Mesenchymal stem cell (in vitro differentiated cells and primary cell): ENCODE measurements around the gene KCNJ18.

Experiments used
- DNase-seq: peaks from one replicate; pipeline ENCODE4 v3.0.0-alpha.2; 2013
- H2AFZ ChIP-seq: one replicate; pipeline ENCODE4 v1.6.1; 2013; ENCODE audit warnings: low read depth, mild to moderate bottlenecking, control low read depth, inconsistent platforms, low read length, moderate library complexity
- H2AK5ac ChIP-seq: 2 replicates; pipeline ENCODE4 v1.6.1; 2013; ENCODE audit warnings: low read length, moderate library complexity, mild to moderate bottlenecking, inconsistent platforms; ENCODE audit not compliant: severe bottlenecking
- H2BK120ac ChIP-seq: one replicate; pipeline ENCODE4 v1.6.1; 2013; ENCODE audit warnings: low read depth, mild to moderate bottlenecking, inconsistent platforms, low read length, moderate library complexity
- H2BK12ac ChIP-seq, 2 experiments: one replicate each; pipeline ENCODE4 v1.6.1; 2013; ENCODE audit warnings: inconsistent platforms in 2 of 2, low read length in 2 of 2, mild to moderate bottlenecking in 2 of 2, moderate library complexity in 2 of 2, control low read depth in 1 of 2
- H2BK15ac ChIP-seq: one replicate; pipeline ENCODE4 v1.6.1; 2013; ENCODE audit warnings: mild to moderate bottlenecking, low read depth, inconsistent platforms; ENCODE audit not compliant: poor library complexity, severe bottlenecking
- H2BK5ac ChIP-seq: 2 replicates; pipeline ENCODE4 v1.6.1; 2013; ENCODE audit warnings: low read depth, mild to moderate bottlenecking, low read length, control low read depth, inconsistent platforms; ENCODE audit not compliant: poor library complexity, severe bottlenecking
- H3K14ac ChIP-seq, 2 experiments: one replicate each; pipeline ENCODE4 v1.6.1; 2013; ENCODE audit warnings: inconsistent platforms in 2 of 2, low read length in 2 of 2, control low read depth in 1 of 2, mild to moderate bottlenecking in 1 of 2, moderate library complexity in 1 of 2
- H3K18ac ChIP-seq, 2 experiments: one replicate each; pipeline ENCODE4 v1.6.1; 2013; ENCODE audit warnings: inconsistent platforms in 2 of 2, low read length in 2 of 2, control low read depth in 1 of 2, low read depth in 1 of 2, mild to moderate bottlenecking in 1 of 2
- H3K23ac ChIP-seq, 2 experiments: one replicate each; pipeline ENCODE4 v1.6.1; 2013; ENCODE audit warnings: inconsistent platforms in 2 of 2, low read length in 2 of 2, mild to moderate bottlenecking in 2 of 2, moderate library complexity in 2 of 2, control low read depth in 1 of 2
- H3K27ac ChIP-seq: 2 replicates; pipeline ENCODE4 v1.5.1; 2013; ENCODE audit warnings: mild to moderate bottlenecking, moderate library complexity, low read length, control low read depth, inconsistent platforms; ENCODE audit not compliant: poor library complexity, severe bottlenecking
- H3K27me3 ChIP-seq, 2 experiments: 2 replicates each; pipeline versions ENCODE4 v1.6.1 to v1.7.0; 2013; ENCODE audit warnings: low read length in 2 of 2, mild to moderate bottlenecking in 2 of 2, moderate library complexity in 2 of 2, control low read depth in 1 of 2, inconsistent platforms in 1 of 2; ENCODE audit not compliant: control insufficient read depth in 1 of 2, insufficient read depth in 1 of 2
- H3K36me3 ChIP-seq, 2 experiments: 2 replicates each; pipeline versions ENCODE4 v1.6.1 to v1.7.0; 2013; ENCODE audit warnings: low read length in 2 of 2, control low read depth in 1 of 2, inconsistent platforms in 1 of 2, low read depth in 1 of 2, mild to moderate bottlenecking in 1 of 2; ENCODE audit not compliant: insufficient read depth in 2 of 2, control insufficient read depth in 1 of 2
- H3K4ac ChIP-seq, 2 experiments: one replicate each; pipeline ENCODE4 v1.6.1; 2013; ENCODE audit warnings: inconsistent platforms in 2 of 2, low read length in 2 of 2, mild to moderate bottlenecking in 2 of 2, moderate library complexity in 2 of 2, control low read depth in 1 of 2, low read depth in 1 of 2
- H3K4me1 ChIP-seq: 2 replicates; pipeline ENCODE4 v1.6.1; 2013; ENCODE audit warnings: low read depth, low read length, control low read depth; ENCODE audit not compliant: control insufficient read depth, insufficient read depth
- H3K4me2 ChIP-seq: 2 replicates; pipeline ENCODE4 v1.6.1; 2013; ENCODE audit warnings: low read length, mild to moderate bottlenecking, inconsistent platforms; ENCODE audit not compliant: poor library complexity, severe bottlenecking
- H3K4me3 ChIP-seq, 2 experiments: 2 replicates each; pipeline versions ENCODE4 v1.5.1 to v1.7.0; 2013; ENCODE audit warnings: low read length in 2 of 2, mild to moderate bottlenecking in 2 of 2, control low read depth in 1 of 2, low read depth in 1 of 2; ENCODE audit not compliant: insufficient read depth in 1 of 2
- H3K79me1 ChIP-seq: replicated peaks from 2 replicates; pipeline ENCODE4 v1.6.1; 2013; ENCODE audit warnings: mild to moderate bottlenecking, control low read depth, low read length, inconsistent platforms; ENCODE audit not compliant: poor library complexity, severe bottlenecking
- H3K9ac ChIP-seq: 2 replicates; pipeline ENCODE4 v1.7.0; 2013; ENCODE audit warnings: mild to moderate bottlenecking, low read length, moderate library complexity
- H3K9me3 ChIP-seq: 2 replicates; pipeline ENCODE4 v1.7.0; 2013; ENCODE audit warnings: mild to moderate bottlenecking, low read length; ENCODE audit not compliant: control insufficient read depth
- H4K8ac ChIP-seq: one replicate; pipeline ENCODE4 v1.6.1; 2013; ENCODE audit warnings: inconsistent platforms, mild to moderate bottlenecking, low read length, moderate library complexity
- H4K91ac ChIP-seq: one replicate; pipeline ENCODE4 v1.6.1; 2013; ENCODE audit warnings: mild to moderate bottlenecking, low read length, inconsistent platforms
- WGBS: methylation state at CpG from one replicate; pipeline ENCODE4 v1.1.7; 2013; ENCODE audit warnings: mixed read lengths; 5-methylcytosine and 5-hydroxymethylcytosine counted together

KCNJ18 gene

DNA sequence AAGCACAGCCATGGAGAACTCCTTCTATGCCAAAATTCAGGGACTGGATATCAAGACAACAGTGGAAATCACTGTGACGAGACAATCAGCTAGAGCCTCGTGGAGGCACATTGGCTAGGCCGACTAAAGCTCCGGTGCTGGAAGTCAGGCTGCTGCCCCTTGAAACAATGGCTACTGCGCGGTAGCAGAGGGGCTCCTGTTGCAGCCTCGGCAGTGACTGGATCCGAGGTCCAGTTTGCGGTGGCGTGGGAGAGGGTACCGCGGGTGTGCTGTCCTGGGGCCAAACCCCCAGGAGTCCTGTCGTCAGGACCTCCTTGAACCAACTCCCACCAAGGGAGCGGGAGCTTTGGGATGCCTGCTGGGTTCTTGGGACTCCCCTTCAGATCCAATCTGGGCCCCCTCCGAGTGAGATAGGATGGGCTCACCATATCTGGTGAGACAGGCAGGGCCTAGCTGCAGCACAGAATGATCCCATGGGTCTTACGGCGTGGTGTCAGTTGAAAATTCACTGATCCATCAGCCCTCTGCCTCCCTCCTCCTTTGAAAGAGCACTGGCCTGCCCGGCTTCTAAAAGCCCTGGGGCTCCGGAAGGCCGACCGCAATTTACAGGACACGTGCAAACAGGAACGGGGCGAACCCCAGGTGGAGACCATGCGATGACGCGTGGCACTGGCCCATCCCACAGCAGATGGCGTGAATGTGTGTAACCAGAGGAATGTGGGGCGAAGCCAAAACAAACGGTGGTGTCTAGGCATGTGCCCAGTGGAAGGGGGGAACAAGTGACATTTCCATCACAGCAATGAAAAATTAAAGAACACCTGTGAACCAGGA, 15.8 kb upstream of the KCNJ18 start:
- no peak overlapping the region for H4K8ac ChIP-seq
- no peak overlapping the region for H3K4me2 ChIP-seq
- H2AK5ac ChIP-seq = no peak overlapping the region
- H2BK5ac ChIP-seq = no peak overlapping the region
- no peaks in the 10 kb centered on the region for H3K9me3 ChIP-seq
- 79% methylated on average over 30 of the region's 30 CpGs for WGBS
- H3K4me1 ChIP-seq = no peaks in the 10 kb centered on the region
- no peak overlapping the region for H3K27ac ChIP-seq
- no peak overlapping the region for H3K14ac ChIP-seq
- H4K91ac ChIP-seq = no peak overlapping the region
- no peaks in the 10 kb centered on the region for H3K36me3 ChIP-seq
- H3K9ac ChIP-seq = no peak overlapping the region
- H2BK120ac ChIP-seq = no peak overlapping the region
- no peak overlapping the region for H3K4me3 ChIP-seq
- no peak overlapping the region for H3K23ac ChIP-seq
- no peaks in the 10 kb centered on the region for H3K79me1 ChIP-seq
- peaks cover 0 to 38% of the 10 kb centered on the region in 2 experiments for H3K27me3 ChIP-seq
- H3K18ac ChIP-seq = no peak overlapping the region
- DNase-seq = no peak
- H2BK12ac ChIP-seq = no peak overlapping the region
- no peak overlapping the region for H3K4ac ChIP-seq
- no peak overlapping the region for H2AFZ ChIP-seq
- no peak overlapping the region for H2BK15ac ChIP-seq

GRCh38 chr17:21677126-21677910, 15.0 kb upstream of the KCNJ18 start:
- H3K4ac ChIP-seq = no peak overlapping the region

DNA sequence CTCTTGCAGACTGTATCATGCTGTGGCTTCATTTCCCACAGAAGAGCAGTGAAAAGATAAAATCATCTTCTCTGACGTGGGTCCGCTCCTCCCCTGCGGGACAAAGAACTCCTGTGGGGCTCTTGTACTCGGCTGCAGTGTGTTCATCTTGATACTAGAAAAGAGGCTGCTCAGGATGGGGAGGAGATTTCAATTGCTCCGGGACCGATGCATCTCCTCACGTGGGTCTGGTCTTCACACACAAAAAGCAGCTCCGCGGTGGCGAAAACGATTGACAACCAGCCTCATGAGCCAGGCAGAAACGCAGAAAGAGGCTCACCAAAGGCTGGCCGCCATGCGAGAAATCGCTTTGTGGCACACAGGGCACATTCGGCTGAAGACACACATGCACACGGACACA, 14.4 kb upstream of the KCNJ18 start:
- no peak overlapping the region for H2BK15ac ChIP-seq
- H2BK12ac ChIP-seq = no peak overlapping the region
- no peak overlapping the region for H3K23ac ChIP-seq
- H2BK5ac ChIP-seq = no peak overlapping the region
- H3K4me1 ChIP-seq = no peaks in the 10 kb centered on the region
- no peak overlapping the region for H3K4me3 ChIP-seq
- WGBS = 76% methylated on average over 15 of the region's 17 CpGs
- no peaks in the 10 kb centered on the region for H3K9me3 ChIP-seq
- peaks cover 0 to 38% of the 10 kb centered on the region in 2 experiments for H3K27me3 ChIP-seq
- no peak overlapping the region for H3K9ac ChIP-seq
- no peak overlapping the region for H2AFZ ChIP-seq
- H4K91ac ChIP-seq = no peak overlapping the region
- no peak overlapping the region for H3K14ac ChIP-seq
- no peak overlapping the region for H3K4ac ChIP-seq
- no peak overlapping the region for H3K18ac ChIP-seq
- no peak overlapping the region for H3K27ac ChIP-seq
- no peaks in the 10 kb centered on the region for H3K79me1 ChIP-seq
- H3K36me3 ChIP-seq = no peaks in the 10 kb centered on the region
- no peak overlapping the region for H3K4me2 ChIP-seq
- no peak overlapping the region for H4K8ac ChIP-seq
- no peak overlapping the region for H2BK120ac ChIP-seq
- DNase-seq = no peak
- no peak overlapping the region for H2AK5ac ChIP-seq

More at GRCh38 chr17:21677126-21677910, 15.0 kb upstream of the KCNJ18 start:
- Histone ChIP-seq H3K4me1 (no peaks in the 10 kb centered on the region), H3K9me3 (no peaks in the 10 kb centered on the region), H2BK12ac (no peak overlapping the region), H3K18ac (no peak overlapping the region), H2BK120ac (no peak overlapping the region), H3K27ac (no peak overlapping the region), H3K23ac (no peak overlapping the region), H4K91ac (no peak overlapping the region), H2BK5ac (no peak overlapping the region), H2AK5ac (no peak overlapping the region), H3K4me2 (no peak overlapping the region), H3K79me1 (no peaks in the 10 kb centered on the region), H3K27me3 (peaks cover 0 to 38% of the 10 kb centered on the region in 2 experiments), H4K8ac (no peak overlapping the region), H3K4me3 (no peak overlapping the region), H3K9ac (no peak overlapping the region), H3K14ac (no peak overlapping the region), H2BK15ac (no peak overlapping the region), H3K36me3 (no peaks in the 10 kb centered on the region), H2AFZ (no peak overlapping the region)
- DNase-seq = no peak
- 75% methylated on average over 15 of the region's 15 CpGs for WGBS

DNA sequence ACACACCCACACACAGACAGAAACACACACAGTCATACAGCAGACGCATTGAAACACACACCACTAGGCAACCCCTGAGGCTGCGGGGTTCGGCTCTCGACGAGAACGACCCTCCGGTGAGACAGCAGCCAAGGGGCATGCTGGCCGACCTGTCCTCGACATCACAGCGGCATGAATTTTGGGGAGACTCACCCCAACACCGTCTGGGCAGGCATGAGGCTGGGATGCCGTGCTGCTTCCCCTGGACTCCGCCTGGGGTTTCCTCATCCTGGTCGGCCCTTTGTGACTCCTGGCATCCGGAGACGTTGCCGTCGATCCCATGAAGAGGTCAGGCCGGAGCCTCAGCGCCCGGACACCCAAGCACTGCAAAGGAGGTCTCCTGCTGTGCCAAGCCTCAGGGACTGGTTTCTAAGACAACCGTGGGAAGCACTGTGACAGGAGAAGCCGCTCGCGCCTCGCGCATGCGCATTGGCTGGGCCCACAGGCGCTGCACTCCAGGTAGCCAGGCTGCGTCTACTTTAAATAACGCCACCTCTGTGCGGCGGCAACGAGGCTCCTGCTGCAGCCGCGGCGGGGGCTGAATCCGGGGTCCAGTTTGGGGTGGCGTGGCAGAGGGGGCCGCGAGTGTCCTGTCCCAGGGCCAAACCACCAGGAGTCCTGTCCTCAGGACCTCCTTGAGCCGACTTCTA, 13.8 kb upstream of the KCNJ18 start:
- Histone ChIP-seq H3K27ac (no peak overlapping the region), H2BK120ac (no peak overlapping the region), H3K4me1 (no peaks in the 10 kb centered on the region), H3K9ac (no peak overlapping the region), H3K23ac (no peak overlapping the region), H3K27me3 (peaks cover 0 to 36% of the 10 kb centered on the region in 2 experiments), H2AK5ac (no peak overlapping the region), H2BK15ac (no peak overlapping the region), H2BK12ac (no peak overlapping the region), H3K9me3 (no peaks in the 10 kb centered on the region), H3K36me3 (no peaks in the 10 kb centered on the region), H3K4me3 (no peak overlapping the region), H4K91ac (no peak overlapping the region), H3K79me1 (no peaks in the 10 kb centered on the region), H3K18ac (no peak overlapping the region), H3K4me2 (no peak overlapping the region), H2BK5ac (no peak overlapping the region), H2AFZ (no peak overlapping the region), H3K14ac (no peak overlapping the region), H4K8ac (no peak overlapping the region), H3K4ac (no peak overlapping the region)
- no peak for DNase-seq
- WGBS = 90% methylated on average over 42 of the region's 42 CpGs
